ENCODE results near the gene CEP89.

The CEP89 gene

DNA sequence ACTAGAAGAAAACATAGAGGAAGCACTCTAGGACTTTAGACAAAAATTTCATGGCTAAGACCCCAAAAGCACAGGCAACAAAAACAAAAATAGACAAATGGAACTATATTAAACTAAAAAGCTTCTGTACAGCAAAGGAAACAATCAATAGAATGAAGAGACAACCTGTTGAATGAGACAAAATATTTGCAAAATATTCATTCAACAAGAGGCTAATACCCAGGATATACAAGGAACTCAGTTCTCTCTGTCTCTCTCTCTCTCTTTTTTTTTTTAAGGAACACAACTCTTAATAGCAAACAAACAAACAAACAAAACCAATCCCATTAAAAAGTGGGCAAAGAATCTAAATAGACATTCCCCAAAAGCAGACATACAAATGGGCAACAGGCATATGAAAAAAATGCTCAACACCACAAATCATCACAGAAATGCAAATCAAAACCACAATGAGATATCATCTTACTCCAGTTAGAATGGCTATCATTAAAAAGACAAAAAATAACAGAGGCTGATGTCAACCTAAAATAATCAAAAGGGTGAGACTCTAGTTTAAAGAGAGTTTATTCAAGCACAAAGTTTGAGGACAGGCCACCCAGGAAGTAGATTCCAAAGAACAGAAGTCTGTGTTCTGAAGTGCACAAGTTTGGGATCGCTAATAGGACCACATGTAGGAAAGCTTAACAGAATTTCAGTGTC is 75.1 kb downstream of the CEP89 start:
- H3K4me2 ChIP-seq (ENCODE audit: low read length), result no peak overlapping the region
- no peak for TF ChIP-seq EZH2 (IDR thresholded peaks at IDR 0.05; ENCODE audit: borderline replicate concordance, low read length)
- TF ChIP-seq, protein P1, sequence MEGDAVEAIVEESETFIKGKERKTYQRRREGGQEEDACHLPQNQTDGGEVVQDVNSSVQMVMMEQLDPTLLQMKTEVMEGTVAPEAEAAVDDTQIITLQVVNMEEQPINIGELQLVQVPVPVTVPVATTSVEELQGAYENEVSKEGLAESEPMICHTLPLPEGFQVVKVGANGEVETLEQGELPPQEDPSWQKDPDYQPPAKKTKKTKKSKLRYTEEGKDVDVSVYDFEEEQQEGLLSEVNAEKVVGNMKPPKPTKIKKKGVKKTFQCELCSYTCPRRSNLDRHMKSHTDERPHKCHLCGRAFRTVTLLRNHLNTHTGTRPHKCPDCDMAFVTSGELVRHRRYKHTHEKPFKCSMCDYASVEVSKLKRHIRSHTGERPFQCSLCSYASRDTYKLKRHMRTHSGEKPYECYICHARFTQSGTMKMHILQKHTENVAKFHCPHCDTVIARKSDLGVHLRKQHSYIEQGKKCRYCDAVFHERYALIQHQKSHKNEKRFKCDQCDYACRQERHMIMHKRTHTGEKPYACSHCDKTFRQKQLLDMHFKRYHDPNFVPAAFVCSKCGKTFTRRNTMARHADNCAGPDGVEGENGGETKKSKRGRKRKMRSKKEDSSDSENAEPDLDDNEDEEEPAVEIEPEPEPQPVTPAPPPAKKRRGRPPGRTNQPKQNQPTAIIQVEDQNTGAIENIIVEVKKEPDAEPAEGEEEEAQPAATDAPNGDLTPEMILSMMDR (IDR thresholded peaks at IDR 0.05; ENCODE audit: low read length), result no peak
- H3K9ac ChIP-seq (ENCODE audit: low read length), result no peak overlapping the region

DNA sequence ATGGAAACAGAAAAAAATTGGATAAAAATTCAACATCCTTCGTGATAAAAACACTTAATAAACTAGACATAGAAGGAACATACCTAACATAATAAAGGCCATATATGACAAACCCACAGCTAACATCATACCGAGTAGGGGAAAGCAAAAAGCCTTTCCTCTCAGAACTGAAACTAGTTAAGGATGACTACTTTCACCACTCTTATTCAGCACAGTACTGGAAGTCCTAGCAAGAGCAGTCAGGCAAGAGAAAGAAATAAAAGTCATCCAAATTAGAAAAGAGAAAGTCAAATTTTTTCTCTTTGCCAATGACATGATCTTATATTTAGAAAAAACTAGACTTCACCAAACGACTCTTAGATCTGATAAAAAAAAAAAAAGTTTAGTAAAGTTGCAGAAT is 76.4 kb downstream of the CEP89 start:
- Histone ChIP-seq H3K79me2 (ENCODE audit: insufficient read depth, low read length) (no peaks in the 10 kb centered on the region), H3K4me2 (ENCODE audit: low read length) (no peak overlapping the region), H3K4me1 (ENCODE audit: insufficient read depth, low read length, severe bottlenecking) (no peaks in the 10 kb centered on the region), H3K9me2 (ENCODE audit: low read depth, low read length) (no peaks in the 10 kb centered on the region), H3K9ac (ENCODE audit: low read length) (no peak overlapping the region), H3K27me3 (ENCODE audit: insufficient read depth, low read length) (no peaks in the 10 kb centered on the region), H3K9me3 (ENCODE audit: low read length) (peaks cover 4% of the 10 kb centered on the region; the same call in 1 of the 2 replicates), H3K27ac (ENCODE audit: low read depth, low read length, poor library complexity, severe bottlenecking) (no peak overlapping the region), H3K36me3 (ENCODE audit: insufficient read depth, low read length) (no peaks in the 10 kb centered on the region; the same call in 1 of the 2 replicates), H2AFZ (ENCODE audit: low read length) (no peak overlapping the region), H3K4me3 (ENCODE audit: low read depth, low read length, poor library complexity, severe bottlenecking) (no peak overlapping the region), H3F3A (ENCODE audit: insufficient read depth, low read length) (no peaks in the 10 kb centered on the region), H4K20me1 (ENCODE audit: insufficient read depth, low read length) (no peaks in the 10 kb centered on the region)
- no peak for TF ChIP-seq EZH2 (IDR thresholded peaks at IDR 0.05; ENCODE audit: borderline replicate concordance, low read length)
- TF ChIP-seq, protein P1 (IDR thresholded peaks at IDR 0.05; ENCODE audit: low read length), result no peak

More for the DNA sequence above, 75.1 kb downstream of the CEP89 start:
- no peak overlapping the region for H3K27ac ChIP-seq (ENCODE audit: low read depth, low read length, poor library complexity, severe bottlenecking)
- no peaks in the 10 kb centered on the region for H3K4me1 ChIP-seq (ENCODE audit: insufficient read depth, low read length, severe bottlenecking)
- H3K9me2 ChIP-seq (ENCODE audit: low read depth, low read length), result no peaks in the 10 kb centered on the region
- no peaks in the 10 kb centered on the region; the same call in 1 of the 2 replicates for H3K36me3 ChIP-seq (ENCODE audit: insufficient read depth, low read length)
- H3F3A ChIP-seq (ENCODE audit: insufficient read depth, low read length), result no peaks in the 10 kb centered on the region
- peaks cover 4% of the 10 kb centered on the region; the same call in 1 of the 2 replicates for H3K9me3 ChIP-seq (ENCODE audit: low read length)
- no peak overlapping the region for H2AFZ ChIP-seq (ENCODE audit: low read length)
- H3K27me3 ChIP-seq (ENCODE audit: insufficient read depth, low read length), result no peaks in the 10 kb centered on the region
- H3K4me3 ChIP-seq (ENCODE audit: low read depth, low read length, poor library complexity, severe bottlenecking), result no peak overlapping the region
- H4K20me1 ChIP-seq (ENCODE audit: insufficient read depth, low read length), result no peaks in the 10 kb centered on the region
- H3K79me2 ChIP-seq (ENCODE audit: insufficient read depth, low read length), result no peaks in the 10 kb centered on the region

DNA sequence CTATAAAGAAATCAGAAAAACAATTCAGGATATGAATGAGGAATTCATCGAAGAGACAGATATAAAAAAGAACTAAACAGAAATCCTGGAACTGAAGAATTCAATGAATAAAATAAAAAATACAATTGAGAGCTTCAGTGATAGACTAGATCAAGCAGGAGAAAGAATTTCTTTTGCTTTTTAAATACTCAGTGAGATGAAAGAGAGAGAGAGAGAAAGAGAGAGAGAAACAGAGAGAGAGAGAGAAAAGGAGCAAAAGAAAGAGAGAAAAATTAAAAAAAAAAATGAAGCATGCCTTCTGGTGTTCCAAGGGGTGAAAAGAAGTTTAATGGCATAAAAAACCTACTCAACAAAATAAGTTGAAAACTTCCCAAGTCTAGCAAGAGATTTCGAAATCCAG is 80.1 kb downstream of the CEP89 start:
- H3K9me2 ChIP-seq (ENCODE audit: low read depth, low read length), result no peaks in the 10 kb centered on the region

More for the DNA sequence above, 80.1 kb downstream of the CEP89 start:
- Histone ChIP-seq H3K4me1 (ENCODE audit: insufficient read depth, low read length, severe bottlenecking) (no peaks in the 10 kb centered on the region), H4K20me1 (ENCODE audit: insufficient read depth, low read length) (no peaks in the 10 kb centered on the region), H3K36me3 (ENCODE audit: insufficient read depth, low read length) (no peaks in the 10 kb centered on the region; the same call in 1 of the 2 replicates), H3K4me2 (ENCODE audit: low read length) (no peak overlapping the region), H3K9me3 (ENCODE audit: low read length) (peaks cover 4% of the 10 kb centered on the region; the same call in 1 of the 2 replicates), H3K79me2 (ENCODE audit: insufficient read depth, low read length) (no peaks in the 10 kb centered on the region), H2AFZ (ENCODE audit: low read length) (no peak overlapping the region), H3K27me3 (ENCODE audit: insufficient read depth, low read length) (no peaks in the 10 kb centered on the region), H3K4me3 (ENCODE audit: low read depth, low read length, poor library complexity, severe bottlenecking) (no peak overlapping the region), H3K27ac (ENCODE audit: low read depth, low read length, poor library complexity, severe bottlenecking) (no peak overlapping the region), H3F3A (ENCODE audit: insufficient read depth, low read length) (no peaks in the 10 kb centered on the region), H3K9ac (ENCODE audit: low read length) (no peak overlapping the region)
- TF ChIP-seq, protein P1 (IDR thresholded peaks at IDR 0.05; ENCODE audit: low read length), result no peak
- TF ChIP-seq EZH2 (IDR thresholded peaks at IDR 0.05; ENCODE audit: borderline replicate concordance, low read length), result no peak
